WI38 (cell line): Measurements from ENCODE around the gene MIEF1.

Experiments used
- H3K4me3 ChIP-seq: 2 replicates; pipeline ENCODE4 v1.5.1; 2011; ENCODE audit warnings: low read depth, mild to moderate bottlenecking, control low read depth, low read length
- CTCF ChIP-seq: IDR thresholded peaks from 2 replicates; pipeline ENCODE4 v1.5.1; 2012; ENCODE audit warnings: low read depth, mild to moderate bottlenecking, control low read depth, low read length

Gene MIEF1

GRCh38 chr22:39457556-39458443, 44.3 kb upstream of the MIEF1 start:
- peak overlapping the region; percentile 10; the same call in 1 of the 2 replicates for H3K4me3 ChIP-seq
- TF ChIP-seq CTCF: no peak

- TF ChIP-seq CTCF: no peak
Measured at GRCh38 chr22:39458444-39459083, 43.5 kb upstream of the MIEF1 start.

GRCh38 chr22:39459681-39460080, 42.4 kb upstream of the MIEF1 start:
- no peak overlapping the region for H3K4me3 ChIP-seq
- TF ChIP-seq CTCF: no peak

More at GRCh38 chr22:39458444-39459083, 43.5 kb upstream of the MIEF1 start:
- no peak overlapping the region for H3K4me3 ChIP-seq

- TF ChIP-seq CTCF: no peak
- no peak overlapping the region for H3K4me3 ChIP-seq
Measured at GRCh38 chr22:39462443-39463221, 39.5 kb upstream of the MIEF1 start.

GRCh38 chr22:39463277-39463676, 38.8 kb upstream of the MIEF1 start:
- no peak overlapping the region for H3K4me3 ChIP-seq
- no peak for TF ChIP-seq CTCF

GRCh38 chr22:39463931-39464390, 38.1 kb upstream of the MIEF1 start:
- no peak overlapping the region for H3K4me3 ChIP-seq
- TF ChIP-seq CTCF: no peak
